ENCODE data around the gene KLHL35.

KLHL35 gene, protein sequence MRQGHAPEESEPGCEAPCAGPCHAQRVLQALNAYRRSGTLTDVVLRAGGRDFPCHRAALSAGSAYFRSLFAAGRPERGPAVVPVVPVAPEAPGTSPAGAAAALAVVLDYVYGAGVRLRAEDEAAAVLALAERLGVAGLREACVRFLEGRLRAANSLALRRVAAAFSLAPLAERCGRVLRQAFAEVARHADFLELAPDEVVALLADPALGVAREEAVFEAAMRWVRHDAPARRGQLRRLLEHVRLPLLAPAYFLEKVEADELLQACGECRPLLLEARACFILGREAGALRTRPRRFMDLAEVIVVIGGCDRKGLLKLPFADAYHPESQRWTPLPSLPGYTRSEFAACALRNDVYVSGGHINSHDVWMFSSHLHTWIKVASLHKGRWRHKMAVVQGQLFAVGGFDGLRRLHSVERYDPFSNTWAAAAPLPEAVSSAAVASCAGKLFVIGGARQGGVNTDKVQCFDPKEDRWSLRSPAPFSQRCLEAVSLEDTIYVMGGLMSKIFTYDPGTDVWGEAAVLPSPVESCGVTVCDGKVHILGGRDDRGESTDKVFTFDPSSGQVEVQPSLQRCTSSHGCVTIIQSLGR

DNA sequence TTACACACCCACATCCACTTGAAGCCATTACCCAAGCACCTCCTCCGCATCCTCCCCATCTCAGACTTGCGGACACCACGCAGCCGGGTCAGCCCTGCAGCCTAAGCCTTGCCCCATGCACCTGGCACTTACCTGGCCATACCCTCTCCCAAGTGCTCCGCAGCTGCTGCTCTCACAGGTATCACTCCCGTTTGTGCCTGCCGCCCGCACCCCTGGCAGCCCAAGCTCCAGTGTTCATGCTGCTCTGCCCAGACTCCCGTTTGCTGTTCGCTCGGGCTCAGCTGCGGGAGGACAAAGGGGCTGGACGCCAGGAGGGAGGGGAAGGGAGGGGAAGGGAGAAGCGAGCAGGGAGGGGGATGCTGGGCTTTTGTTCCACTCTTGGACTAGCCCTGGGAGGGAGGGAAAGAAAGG, at the start of gene KLHL35:
Gene KLHL35, minus strand, starts transcription at position 293 of the 411 bp plus-strand sequence. CDS start 2,574 bp downstream, outside the sequence.
- no peak for DNase-seq

DNA sequence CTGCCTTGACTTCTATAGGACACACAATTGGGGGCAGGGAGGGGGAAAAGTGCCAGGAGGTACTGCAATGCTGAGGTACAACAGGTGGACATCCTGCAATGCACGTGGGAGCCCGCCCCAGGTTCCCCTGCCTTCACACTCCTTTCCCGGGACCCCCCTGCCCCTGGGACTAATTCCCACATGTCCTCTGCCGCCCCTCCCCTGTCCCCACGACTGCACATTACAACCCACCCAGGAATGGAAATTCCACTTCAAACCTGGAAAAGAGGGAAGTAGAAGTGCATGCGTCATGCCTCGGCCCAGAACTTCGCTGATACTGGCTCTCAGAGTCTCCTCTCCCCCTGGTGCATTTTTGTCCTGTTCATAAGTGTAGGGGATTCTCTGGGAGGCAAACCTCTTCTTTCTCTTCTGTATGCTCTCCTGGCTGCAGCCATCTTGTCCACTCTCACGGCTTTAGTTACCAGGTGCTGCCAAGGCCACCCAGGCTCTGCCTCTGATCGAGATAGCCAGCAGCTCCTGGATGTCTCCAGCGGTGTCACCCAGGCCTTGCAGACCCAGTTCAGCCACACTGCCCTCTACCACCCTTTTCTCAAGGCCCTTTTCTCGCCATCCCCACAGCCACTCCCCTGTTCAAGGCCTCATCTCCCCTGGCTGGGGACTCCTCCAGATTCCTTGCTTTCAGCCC, 49.1 kb upstream of the KLHL35 start:
- no peak for DNase-seq

DNA sequence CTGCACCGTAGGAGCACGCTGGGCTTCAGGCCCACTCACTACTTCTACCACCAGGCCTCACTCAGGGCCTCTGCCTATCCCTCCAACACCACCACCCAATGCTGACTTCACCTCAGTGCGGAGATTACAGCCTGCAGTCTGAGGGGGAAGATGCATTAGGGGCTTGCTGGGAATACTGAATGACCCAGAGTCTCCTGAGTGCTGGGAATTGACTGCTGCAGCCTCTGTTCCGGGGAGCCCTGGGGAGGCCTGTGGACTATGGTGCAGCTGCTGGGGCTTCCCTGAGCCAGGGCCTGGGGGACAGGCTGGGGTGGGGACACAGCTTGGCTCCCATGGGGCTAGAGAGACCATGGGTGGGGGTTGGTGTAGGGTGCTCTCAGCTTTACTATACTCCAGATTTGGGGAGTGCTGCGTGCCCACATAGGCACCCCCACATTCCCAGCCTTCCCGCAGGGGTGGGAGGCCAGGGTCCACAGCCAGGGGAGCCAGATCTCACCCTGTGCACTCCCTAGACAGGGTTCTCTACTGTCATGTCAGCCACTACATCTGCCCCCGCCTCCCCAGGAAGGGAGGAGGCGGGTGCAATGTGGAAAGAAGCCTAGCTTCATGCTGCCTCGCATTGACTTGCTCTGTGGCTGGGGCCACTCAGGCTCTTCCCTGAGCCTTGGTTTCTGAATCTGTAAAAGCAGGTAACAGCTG, 48.4 kb upstream of the KLHL35 start:
- DNase-seq: no peak

DNA sequence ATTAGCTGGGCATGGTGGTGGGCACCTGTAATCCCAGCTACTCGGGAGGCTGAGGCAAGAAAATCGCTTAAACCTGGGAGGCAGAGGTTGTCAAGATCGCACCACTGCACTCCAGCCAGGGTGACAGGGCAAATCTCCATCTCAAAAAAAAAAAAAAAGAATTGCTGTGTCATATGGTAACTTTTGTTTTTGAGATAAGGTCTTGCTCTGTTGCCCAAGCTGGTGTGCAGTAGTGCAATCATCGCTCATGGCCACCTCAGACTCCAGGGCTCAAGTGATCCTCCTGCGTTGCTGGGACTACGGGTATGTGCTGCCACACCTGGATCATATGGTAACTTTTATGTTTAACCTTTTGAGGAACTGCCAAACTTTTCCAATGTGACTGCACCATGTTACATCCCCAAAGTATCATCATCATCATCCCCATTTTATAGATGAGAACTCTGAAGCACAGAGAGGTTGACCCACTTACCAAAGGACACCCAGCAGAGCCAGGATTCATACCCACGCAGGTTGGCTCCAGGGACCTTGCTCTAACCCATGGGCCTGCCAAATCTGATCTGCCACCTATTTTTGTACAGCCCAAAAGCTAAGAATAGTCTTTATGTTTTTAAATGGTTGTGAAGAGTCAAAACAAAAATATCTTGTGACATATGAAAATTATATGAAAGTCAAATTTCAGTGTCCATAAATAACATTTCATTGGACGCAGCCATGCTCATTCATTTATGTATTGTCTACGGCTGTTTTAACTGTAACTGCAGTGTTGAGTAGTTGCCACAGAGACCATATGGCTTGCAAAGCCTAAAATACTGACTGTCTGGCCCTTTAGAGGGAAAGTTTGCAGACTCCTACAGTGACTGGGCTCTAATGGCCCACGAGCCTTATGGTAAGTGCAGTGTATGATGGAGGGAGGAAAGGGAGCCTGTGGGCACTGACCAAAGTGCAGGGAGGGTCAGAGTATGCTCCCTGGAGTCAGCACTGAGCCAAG, 47.5 kb upstream of the KLHL35 start:
- DNase-seq: no peak

DNA sequence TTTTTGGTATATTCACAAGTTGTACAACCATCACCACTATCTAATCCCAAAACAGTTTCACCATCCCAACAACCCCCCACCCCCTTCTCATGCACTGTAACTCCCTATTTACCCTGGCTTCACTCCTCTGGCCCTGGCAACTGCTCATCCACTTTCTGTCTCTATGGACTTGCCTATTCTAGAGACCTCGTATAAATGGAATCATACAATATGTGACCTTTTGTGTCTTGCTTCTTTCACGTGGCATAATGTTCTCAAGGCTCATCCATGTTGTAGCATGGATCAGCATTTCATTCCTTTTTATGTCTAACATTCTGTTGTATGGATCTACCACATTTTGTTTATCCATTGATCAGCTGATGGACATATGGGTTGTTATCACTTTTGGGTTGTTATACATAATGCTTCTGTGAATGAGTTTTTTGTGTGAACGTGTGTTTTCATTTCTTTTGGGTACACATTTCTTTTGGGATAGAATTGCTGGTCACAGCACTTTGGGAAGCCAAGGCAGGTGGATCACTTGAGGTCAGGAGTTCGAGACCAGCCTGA, 46.7 kb upstream of the KLHL35 start:
- no peak for DNase-seq

DNA sequence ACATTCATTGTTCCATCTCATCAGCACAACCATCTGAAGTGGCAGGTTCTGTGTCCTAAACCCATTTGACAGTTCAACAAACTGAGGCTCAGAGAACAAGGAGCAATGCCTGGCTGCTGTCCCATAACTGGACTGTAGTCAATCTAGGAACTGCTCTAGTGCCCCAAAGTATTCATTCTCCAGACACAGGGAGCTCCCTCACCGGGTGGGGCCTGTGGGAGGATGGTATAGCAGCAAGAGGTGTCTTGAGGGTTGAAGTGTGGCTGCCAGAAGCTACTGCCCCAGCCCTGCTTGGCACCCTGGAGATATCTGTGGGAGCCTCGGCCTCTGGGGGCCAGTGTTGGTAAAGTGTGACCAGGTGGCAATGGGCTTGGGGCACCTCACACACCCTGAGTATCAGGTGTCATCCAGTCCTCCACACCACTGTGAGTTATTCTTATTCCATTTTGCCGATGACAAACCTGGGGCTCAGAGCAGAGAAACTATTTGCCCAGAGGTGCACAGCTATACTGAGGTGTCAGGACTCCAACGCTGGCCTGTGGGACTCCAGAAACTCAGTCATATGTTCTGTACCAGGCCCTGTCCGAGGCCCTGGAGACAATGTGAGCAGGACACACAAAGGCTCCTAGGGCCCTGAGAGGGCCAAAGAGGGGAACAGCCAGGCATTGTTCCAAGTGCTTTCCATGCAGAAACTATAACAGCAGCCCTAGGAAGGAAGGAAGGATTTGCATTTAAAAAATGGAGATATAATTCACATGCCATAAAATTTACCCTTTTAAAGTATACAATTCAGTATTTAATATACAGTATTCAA, 46.0 kb upstream of the KLHL35 start:
- no peak for DNase-seq

DNA sequence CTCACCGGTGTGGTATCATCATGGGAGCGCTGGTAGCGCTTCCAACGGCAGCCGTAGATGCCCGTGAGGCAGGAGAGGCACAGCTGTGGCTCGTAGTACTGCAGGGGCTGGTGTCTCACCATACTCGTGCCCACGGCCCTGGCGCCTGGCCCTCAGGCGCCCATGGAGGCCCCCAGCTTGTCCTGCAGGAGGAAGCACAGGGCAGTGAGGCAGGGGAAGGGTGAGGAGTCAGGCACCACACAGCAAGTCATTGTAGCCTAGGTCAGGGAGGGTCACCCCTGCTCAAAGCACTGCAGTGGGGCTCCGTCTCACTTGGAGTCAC, 44.6 kb upstream of the KLHL35 start:
- DNase-seq: no peak

DNA sequence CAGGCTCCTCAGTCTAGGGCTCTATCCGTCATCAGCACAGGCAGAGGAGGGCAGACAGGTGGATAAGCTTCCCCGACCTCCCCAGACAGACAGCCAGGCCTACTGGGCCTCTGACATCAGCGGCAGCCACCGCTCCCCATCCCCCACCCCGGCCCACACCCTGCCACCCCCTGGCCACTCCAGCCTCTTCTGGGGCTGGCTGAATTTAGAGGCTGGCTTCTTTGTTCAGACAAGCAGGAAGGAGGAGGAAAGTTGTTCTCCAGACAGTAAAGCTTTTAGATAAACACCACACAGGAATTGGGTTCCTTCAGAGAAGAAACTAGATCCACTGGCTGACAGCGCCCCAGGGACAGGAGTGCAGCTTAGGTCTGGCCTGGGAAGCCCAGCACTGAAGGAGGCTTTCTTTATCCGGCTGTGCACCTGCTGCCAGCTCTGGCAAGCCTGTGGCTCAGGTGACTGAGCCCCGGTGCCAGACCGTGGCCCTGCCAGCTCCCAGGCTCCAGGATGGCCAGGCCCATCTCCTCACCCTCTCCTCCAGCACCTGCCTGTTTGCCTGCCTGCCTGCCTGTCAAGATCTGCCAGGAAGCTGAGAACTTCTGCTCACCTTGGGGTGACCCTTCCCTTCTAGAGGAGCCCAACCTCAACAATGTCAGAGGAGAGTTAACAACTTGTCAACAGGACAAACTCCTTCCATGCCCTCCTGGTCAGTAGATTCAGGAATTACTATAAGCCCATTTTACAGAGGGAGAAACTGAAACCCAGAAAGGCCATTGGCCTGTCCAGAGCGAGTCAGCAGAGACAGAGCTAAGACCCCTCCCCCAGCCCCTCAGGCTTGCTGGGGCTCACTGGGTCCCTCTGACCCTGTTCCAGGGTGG, 44.0 kb upstream of the KLHL35 start:
- peak; percentile 57 to 73 for DNase-seq

DNA sequence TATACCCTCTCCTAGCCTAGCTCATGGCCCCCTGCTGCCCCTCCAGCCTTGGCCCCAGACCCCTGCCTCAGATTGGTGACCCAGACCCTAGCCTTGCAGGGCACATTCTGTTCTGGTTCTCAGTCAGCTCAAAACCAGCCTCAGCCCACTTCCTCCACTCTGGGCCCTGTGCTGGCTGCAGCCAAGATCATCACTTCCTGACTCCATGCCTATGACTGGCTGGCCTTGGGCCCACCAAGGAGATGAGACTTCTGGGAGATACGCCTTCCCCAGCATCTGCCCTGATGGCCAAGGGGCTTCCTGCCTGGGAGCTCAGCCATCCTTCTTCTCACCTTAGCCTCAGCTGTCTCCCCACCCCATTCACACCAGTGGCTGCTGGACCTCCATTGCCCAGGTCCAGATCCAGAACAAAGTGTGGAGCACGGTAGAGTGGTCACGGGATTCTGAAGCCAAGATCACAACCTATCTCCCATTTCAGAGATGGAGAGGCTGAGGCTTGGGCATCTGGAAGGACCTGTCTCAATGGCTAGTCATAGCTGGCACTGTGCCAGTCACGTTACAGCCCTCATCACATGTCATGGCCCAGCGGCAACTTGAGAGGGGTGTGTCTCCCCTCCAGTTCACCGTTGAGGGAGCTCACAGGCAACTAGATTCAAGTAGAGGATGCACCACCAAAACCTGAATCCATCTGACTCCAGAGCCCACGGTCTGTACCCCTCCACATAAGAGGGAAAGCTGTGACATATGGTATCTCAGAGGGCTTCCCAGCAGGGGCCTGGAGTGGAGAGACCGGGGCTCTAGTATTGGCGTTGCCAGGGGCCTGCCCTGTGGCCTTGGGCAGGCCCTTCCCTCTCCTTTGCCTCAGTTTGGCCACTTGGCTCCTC, 43.0 kb upstream of the KLHL35 start:
- no peak for DNase-seq

DNA sequence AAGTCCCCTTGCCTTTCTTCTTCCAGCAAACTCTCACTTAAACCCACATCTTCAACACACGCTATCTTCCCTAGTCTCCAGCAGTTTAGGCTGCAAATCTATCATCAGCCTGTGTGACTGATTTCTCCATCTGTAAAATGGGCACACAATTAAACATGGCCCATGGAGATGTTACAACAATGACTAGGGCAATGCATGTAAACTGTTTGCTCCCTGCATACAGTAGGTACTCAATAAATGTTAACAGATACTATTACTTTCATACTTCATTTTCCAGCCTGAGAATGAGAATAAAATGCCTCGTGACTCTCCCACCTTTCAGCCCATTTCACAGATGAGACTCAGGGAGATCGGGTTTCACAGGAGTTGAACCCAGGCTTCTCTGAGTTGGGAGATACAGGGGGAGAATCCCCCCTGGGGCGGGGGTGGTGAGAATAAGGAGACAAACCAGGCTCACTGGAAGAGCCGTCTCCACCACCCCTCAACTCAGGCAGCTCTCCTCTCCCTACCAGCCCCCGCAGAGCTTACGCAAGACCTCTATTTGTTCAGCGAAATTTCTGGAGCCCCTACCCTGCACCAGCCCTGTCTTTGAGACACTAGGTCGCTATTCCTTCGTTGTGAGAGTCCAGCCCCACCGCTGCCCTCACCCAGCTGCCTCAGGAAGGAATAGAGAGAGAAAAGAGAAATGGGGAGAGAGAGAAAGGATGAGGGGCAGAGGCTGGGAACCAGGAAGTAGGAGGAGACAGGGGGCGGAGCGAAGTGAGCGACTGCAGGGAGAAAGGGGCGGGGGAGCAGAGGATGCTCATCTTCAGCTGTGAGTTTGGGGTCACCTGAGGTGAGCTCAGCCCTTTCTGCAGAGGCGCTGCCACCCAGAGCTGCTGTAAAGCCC, 42.1 kb upstream of the KLHL35 start:
- DNase-seq: no peak

DNA sequence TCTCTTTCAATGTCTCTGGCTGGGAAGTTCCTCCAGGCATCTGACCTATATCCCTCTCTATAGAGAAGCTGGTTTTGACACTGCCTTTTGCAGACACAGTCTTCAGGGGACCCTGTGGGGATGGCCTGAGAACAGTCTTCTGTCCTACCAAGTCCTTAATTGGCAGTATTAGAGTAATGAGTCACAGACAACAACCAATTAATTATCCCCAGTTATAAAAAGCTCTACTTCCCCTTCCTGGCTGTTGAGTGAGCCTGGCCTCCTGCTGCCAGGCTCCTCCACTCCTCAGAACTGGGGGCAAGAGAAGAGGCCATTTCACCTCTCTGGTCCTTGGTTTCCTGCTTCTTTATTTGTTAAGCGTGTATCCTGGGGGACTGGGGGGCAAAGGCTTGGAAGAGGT, 41.2 kb upstream of the KLHL35 start:
- DNase-seq: no peak

DNA sequence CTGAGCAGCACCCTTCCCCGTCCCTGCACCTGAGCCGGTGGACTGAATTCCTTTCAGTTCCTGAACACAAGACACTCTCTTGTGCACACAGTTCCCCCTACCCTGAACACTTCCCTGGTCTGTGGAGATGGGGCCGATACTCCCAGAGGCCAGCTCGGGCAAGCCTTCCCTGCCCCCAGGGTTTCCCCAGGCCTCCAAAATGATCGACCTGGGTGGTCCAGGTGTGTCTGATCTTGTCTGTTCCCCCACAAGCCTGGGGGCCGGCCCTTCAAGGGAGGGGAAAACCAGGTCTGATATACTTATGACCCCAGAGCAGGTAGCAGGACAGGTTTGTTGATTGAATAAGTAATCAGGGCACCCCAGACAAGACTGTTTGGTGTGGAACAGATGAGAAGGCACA, 40.7 kb upstream of the KLHL35 start:
- DNase-seq: no peak

DNA sequence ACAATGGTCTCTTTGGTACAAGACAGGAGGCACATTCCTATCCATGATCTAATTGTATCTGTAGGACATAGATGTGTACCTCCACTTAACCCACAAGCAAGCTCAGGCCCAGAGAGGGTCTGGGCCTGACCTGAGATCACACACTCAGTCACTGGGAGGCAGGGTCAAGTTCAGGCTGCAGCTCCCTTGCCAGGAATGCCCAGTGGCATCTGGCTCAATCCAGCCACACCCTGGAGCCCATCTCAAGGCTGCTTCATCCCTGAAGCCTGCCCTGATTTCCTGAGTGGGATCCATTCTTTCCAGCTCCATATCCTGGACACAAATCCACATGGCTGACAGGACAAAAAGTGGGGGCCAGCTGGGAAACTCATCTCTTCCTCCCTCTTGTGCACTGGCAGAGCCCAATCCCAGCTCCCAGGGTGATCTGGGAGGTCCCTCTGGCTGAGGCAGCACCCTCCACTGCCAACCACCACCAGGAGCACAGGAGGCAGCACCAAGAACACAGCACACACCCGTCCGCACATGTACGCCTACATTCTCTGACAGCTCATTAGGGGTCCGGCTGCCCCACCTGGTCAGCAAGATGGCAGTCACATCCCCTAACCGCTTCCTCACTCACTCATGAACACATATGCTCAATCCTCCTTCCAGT, 39.2 kb upstream of the KLHL35 start:
- no peak for DNase-seq

DNA sequence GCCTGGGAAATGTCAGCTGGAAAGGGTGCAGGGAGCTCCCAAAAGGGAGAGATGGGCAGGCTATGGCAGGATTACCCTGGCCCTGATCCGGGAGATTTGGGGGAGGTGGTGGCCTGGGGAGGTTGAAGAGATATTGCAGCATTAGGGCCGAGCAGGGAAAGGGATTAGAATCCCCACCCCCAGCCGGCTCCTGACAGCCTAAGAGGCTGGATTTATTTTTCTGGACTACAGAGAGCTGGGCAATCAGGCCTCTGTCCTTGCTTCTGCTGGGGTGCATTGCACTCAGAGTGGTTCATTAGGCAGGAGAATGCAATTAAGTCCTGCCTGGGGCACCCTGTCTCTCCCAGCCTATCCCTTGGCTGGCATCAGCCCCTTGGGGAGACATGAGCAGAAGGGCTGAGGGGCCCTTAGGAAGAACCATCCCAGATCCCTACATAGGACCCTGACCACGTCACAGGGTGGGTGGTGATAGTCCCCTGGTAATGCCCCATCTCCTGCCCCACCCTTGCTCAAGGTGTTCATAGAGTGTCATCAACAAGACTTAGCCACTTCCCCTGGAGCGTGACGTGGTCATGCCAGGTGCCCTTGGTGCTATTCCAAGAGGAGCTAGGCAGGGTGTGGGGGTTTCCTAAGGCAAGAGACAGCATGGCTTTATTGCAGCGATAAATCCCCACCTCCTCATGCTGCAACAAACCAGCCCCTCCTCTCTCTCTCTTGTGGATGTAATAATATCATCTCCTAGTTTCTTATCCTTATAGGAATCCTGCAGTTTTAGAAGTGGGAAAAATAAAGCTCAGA, 38.4 kb upstream of the KLHL35 start:
- DNase-seq: no peak

DNA sequence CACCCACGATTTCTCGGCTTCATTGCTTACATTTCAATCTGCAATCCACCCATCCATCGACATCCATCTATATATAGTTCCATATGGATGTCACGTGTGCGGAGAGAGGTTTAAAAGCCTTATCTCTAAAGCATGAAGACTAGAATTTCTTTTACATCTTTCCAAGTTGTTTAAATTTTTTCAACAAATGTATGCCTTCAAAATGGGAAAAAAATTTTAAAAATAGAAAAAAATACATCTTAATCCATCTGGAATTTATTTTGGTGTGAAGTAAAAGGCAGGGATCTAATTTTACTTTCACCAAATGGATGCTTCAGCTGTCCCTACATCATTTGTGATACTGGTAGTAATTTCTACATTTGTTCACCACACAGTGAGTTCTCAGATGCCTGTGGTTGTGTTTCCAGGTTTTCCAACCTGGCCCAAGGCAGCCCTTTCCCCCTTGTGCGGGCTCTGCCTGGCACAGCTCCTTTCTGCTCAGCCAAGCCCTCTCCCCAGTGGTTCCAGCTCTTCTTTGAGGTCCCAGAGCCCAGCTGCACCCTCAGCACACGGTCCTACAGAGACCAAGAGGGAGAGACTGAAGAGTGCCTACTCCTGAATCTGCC, 37.6 kb upstream of the KLHL35 start:
- no peak for DNase-seq

DNA sequence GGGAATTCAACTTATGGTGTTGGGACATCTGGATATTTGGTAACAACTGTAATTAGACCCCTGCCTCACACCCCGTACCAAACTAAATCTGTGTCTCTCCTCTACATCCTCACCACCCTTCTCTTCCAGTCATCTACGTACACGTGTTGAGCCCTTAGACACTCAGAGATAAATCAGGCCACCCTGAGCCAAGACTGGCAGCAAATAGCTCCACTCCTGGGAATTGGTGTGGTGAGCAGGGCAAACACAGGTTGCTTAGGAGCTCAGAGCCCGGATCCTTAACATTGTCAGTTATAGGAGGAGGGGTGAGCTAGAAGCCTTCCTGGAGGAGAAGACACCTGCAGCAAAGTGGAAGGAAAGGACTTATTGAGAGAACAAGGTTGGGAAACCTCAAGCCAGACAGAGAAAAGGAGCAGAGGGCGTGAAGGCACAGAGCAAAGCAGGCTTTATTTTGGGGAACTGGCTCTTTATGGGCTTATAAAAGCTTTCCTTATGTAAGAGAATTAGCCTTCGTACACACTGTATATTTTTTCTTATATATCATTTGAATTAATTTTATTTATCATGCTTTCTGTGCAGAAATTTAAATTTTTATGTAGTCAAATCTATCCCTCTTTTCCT, 36.9 kb upstream of the KLHL35 start:
- DNase-seq: no peak
